ENCODE measurements around the gene TCEA3. TPM values are rescaled to one million over a fixed set of nuclear protein-coding genes. Genes with fewer than 3 reads are reported as not detected.

TCEA3 gene
- total RNA-seq, 4 donors from 2014 or later: 34.1 to 93.1 (median 43.2) TPM

DNA sequence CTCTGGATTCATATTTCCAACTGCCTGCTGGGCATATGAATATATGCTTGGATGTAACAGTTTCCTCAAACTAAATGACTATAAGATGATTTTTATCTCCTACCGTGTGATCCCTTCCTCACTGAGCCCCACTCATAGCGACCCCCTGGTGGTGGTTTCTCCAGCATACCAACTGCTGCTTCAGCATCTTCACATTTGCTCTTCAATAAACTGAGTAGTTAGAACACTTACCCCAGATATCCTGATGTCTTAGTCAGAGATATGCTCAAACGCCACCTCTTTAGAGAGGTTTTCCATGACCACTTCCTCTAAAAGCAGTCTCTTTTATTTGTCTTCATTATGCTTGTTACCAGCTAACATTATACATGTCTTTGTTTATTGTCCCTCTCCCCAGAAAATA is 70.3 kb downstream of the TCEA3 start:
- 56% methylated on average over 3 of the region's 3 CpGs for WGBS

DNA sequence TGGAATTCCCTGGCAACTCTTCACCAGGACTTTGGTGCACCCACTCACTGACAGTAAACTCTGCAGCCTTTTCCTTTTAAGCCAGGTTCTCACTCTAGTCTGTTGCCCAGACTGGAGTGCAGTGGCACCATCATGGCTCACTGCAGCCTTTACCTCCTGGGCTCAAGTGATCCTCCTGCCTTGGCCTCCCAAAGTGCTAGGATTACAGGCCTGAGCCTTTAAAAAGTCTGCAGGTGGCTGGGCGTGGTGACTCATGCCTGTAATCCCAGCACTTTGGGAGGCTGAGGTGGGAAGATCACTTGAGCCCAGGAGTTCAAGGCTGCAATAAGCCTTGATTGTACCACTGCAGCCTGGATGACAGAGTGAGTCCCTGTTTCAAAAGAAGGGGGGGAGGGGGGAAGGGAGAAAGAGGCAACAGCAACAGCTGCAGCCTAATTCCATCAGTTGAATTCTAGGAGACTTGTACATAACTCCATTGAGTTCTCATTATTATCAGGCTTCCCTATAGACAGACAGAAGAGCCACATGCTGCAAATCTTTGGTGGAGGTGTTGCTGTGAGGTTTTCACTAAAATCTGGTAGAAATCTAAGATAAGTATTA is 72.4 kb downstream of the TCEA3 start:
- no peak for TF ChIP-seq POLR2AphosphoS5 (IDR thresholded peaks at IDR 0.05)

More for the DNA sequence above, 70.3 kb downstream of the TCEA3 start:
- TF ChIP-seq EP300 (IDR thresholded peaks at IDR 0.05): no peak
- TF ChIP-seq POLR2A (IDR thresholded peaks at IDR 0.05): no peak
- TF ChIP-seq, protein P1, sequence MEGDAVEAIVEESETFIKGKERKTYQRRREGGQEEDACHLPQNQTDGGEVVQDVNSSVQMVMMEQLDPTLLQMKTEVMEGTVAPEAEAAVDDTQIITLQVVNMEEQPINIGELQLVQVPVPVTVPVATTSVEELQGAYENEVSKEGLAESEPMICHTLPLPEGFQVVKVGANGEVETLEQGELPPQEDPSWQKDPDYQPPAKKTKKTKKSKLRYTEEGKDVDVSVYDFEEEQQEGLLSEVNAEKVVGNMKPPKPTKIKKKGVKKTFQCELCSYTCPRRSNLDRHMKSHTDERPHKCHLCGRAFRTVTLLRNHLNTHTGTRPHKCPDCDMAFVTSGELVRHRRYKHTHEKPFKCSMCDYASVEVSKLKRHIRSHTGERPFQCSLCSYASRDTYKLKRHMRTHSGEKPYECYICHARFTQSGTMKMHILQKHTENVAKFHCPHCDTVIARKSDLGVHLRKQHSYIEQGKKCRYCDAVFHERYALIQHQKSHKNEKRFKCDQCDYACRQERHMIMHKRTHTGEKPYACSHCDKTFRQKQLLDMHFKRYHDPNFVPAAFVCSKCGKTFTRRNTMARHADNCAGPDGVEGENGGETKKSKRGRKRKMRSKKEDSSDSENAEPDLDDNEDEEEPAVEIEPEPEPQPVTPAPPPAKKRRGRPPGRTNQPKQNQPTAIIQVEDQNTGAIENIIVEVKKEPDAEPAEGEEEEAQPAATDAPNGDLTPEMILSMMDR (IDR thresholded peaks at IDR 0.05): no peak
- TF ChIP-seq POLR2AphosphoS5 (IDR thresholded peaks at IDR 0.05): no peak
- no peak for DNase-seq (ENCODE audit: low spot score in 2 of 2)
- Histone ChIP-seq H3K27me3 (no peaks in the 10 kb centered on the region), H3K9me3 (no peaks in the 10 kb centered on the region), H3K36me3 (no peaks in the 10 kb centered on the region), H3K27ac (no peak overlapping the region), H3K4me1 (peaks cover 16% of the 10 kb centered on the region), H3K4me3 (no peak overlapping the region)

DNA sequence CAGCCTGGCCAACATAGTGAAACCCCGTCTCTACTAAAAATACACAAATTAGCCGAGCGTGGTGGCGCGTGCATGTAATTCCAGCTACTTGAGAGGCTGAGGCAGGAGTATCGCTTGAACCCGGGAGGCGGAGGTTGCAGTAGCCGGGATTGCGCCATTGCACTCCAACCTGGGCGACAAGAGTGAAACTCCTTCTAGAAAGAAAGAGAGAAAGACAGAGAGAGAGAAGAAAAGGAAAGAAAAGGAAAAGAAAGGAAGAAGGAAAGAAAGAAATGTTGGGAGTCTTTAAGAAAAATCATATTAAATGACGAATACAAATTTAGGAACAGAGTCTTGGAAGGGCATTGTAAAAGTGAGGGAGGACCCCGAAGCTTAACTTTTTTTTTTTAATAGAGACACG is 78.6 kb downstream of the TCEA3 start:
- Histone ChIP-seq H3K27me3 (no peaks in the 10 kb centered on the region), H3K27ac (no peak overlapping the region), H3K36me3 (no peaks in the 10 kb centered on the region), H3K4me1 (peaks cover 28% of the 10 kb centered on the region), H3K4me3 (no peak overlapping the region), H3K9me3 (no peaks in the 10 kb centered on the region)
- DNase-seq (ENCODE audit: low spot score in 2 of 2): no peak
- no peak for TF ChIP-seq POLR2A (IDR thresholded peaks at IDR 0.05)
- no peak for TF ChIP-seq POLR2AphosphoS5 (IDR thresholded peaks at IDR 0.05)
- TF ChIP-seq, protein P1 (IDR thresholded peaks at IDR 0.05): no peak
- TF ChIP-seq EP300 (IDR thresholded peaks at IDR 0.05): no peak
- 96% methylated on average over 14 of the region's 14 CpGs for WGBS

More for the DNA sequence above, 72.4 kb downstream of the TCEA3 start:
- H3K9me3 ChIP-seq: no peaks in the 10 kb centered on the region
- H3K27me3 ChIP-seq: no peaks in the 10 kb centered on the region
- H3K4me3 ChIP-seq: no peak overlapping the region
- H3K4me1 ChIP-seq: no peaks in the 10 kb centered on the region
- no peaks in the 10 kb centered on the region for H3K36me3 ChIP-seq
- no peak for DNase-seq (ENCODE audit: low spot score in 2 of 2)
- 100% methylated on average over 1 of the region's 1 CpG for WGBS
- H3K27ac ChIP-seq: no peak overlapping the region

DNA sequence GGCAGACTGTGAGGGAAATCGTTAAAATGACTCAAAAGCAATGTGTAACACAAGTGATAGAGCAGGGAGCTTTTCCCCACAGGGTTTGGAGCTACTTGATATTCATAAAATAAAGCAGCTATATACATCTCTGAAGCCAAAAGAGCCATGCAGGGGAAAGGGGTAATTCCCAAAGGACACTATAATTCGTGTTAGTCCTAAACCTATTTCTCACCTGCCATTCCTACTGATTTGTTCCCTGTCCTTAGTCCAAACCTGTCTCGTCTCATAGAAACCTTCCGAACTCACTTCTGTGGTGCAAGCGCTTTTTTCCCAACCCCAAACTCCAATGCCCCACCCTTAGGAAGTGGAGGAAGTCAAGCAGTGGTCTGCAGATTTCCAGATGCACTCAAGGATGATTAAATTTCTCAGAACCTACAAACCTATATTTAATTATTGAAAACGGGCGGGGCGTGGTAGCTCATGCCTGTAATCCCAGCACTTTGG is 79.5 kb downstream of the TCEA3 start:
- Histone ChIP-seq H3K4me1 (peaks cover 37% of the 10 kb centered on the region), H3K27ac (peak overlapping the region; percentile 94), H3K4me3 (peak overlapping the region; percentile 62), H3K9me3 (no peaks in the 10 kb centered on the region), H3K36me3 (no peaks in the 10 kb centered on the region), H3K27me3 (no peaks in the 10 kb centered on the region)
- TF ChIP-seq POLR2A (IDR thresholded peaks at IDR 0.05) (no peak), EP300 (IDR thresholded peaks at IDR 0.05) (no peak)
- DNase-seq (ENCODE audit: low spot score in 2 of 2): no peak
- WGBS: 18% methylated on average over 8 of the region's 8 CpGs

DNA sequence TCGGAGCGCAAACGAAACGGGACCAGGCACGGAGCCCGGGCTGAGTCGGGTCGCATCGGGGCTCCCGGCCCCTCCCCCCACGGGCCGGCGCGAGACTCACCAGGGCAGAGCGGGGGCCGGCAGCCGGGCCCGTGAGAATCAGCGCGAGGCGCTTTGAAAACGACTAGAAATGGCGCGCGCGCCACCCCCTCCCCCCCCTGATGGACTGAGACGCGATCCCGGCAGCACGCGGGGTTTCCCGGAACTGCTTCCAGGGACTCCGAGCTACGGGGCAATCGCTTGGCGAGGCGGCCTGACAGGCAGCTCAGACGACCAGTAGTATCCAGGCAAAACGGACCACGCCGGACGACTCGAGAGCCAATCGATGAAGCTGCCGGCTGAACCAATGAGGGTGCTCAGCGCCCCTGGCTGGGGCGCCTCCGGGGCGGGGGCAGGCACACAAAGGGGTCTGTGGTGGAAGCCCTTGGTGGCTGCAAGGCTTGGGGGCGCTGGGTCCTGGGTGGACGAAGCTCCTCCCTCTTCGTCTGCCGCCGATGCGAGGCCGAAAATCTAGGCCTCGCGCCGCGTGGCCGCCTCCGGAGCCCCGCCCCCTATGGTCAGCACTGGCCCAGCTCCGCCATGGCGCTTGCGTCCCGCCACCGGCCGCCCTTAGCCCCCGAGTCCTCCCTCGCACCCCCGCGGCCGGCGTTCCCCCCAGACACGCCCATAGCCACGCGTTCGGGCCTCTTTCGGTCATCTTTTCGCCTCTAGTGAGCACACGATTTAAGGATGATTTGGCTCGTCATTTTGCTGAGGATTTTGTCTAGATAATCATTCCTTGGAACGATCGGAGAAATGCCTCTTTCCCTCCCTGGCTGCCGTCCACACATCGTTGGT is 80.2 kb downstream of the TCEA3 start, which contains the start of gene HNRNPR:
Gene HNRNPR, minus strand, starts transcription at position 174 of the 876 bp plus-strand sequence. CDS start 3,276 bp downstream, outside the sequence.
- Histone ChIP-seq H3K9me3 (no peaks in the 10 kb centered on the region), H3K27me3 (no peaks in the 10 kb centered on the region), H3K36me3 (no peaks in the 10 kb centered on the region), H3K27ac (peak within 1 kb of the TSS; percentile 94), H3K4me1 (peaks cover 44% of the 10 kb centered on the region), H3K4me3 (peak within 1 kb of the TSS; percentile 62)
- 1% methylated on average over 10 of the region's 87 CpGs for WGBS
- TF ChIP-seq POLR2AphosphoS5 (IDR thresholded peaks at IDR 0.05): peak in 2 of 3 donors; percentile 36 to 80
- no peak for TF ChIP-seq EP300 (IDR thresholded peaks at IDR 0.05)
- peak; percentile 35 to 87 for TF ChIP-seq POLR2A (IDR thresholded peaks at IDR 0.05)
- DNase-seq (ENCODE audit: low spot score in 2 of 2): peak; percentile 100

DNA sequence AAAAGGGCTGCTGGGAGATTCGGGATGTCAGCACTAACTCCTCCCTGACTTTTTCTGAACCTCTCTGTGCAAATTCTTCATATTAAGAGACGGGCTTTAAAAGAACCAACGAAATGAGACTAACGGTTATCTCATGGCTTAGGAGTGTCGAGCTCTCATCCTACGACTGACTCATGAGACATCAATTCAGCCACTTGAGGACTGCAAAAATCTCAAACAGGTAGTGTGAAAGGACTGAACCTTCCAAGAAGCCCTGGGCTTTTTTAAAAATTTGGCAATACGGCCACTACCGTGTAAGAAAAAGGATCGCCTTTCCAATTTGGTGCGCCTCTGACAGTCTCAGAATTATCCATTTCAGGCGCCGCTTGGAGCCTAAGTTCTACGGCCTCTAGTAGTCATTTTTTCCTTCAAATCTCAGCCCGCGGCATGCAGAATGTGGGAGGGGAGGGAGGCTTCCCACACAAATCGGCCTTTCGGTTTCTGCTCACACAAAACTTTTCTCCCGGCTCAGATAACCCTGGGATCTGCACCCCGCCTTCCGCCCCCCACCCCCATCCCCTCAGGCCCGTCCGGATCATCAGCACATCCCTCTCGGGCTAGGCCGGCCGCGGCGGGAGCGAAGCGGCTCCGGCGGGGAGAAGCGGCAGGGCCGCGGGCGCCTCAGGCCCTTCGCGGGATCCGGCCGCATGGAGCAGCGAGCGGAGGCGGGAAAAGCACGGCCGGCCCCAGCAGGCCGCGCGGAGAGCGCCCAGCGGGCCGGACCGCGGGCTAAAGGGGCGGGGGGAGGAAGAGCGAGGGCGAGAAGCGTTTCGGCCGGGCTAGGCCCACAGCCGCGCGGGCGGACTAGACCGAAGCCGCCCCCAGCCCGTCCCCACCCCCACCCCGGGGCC is 81.1 kb downstream of the TCEA3 start:
- H3K36me3 ChIP-seq: no peaks in the 10 kb centered on the region
- no peaks in the 10 kb centered on the region for H3K9me3 ChIP-seq
- 0% methylated on average over 39 of the region's 66 CpGs for WGBS
- DNase-seq (ENCODE audit: low spot score in 2 of 2): peak in 1 of 2 donors; percentile 67
- peak overlapping the region; percentile 62 for H3K4me3 ChIP-seq
- H3K27ac ChIP-seq: peak overlapping the region; percentile 94
- TF ChIP-seq POLR2A (IDR thresholded peaks at IDR 0.05): no peak
- TF ChIP-seq EP300 (IDR thresholded peaks at IDR 0.05): no peak
- TF ChIP-seq, protein P1 (IDR thresholded peaks at IDR 0.05): no peak
- no peak for TF ChIP-seq POLR2AphosphoS5 (IDR thresholded peaks at IDR 0.05)
- peaks cover 53% of the 10 kb centered on the region for H3K4me1 ChIP-seq
- no peaks in the 10 kb centered on the region for H3K27me3 ChIP-seq

Data from suprapubic skin (tissue), 4 donors.